ENCODE results near the gene UPK3BL2. TPM values are rescaled to one million over a fixed set of nuclear protein-coding genes. Genes with fewer than 3 reads are reported as not detected.
A peak's percentile ranks its signal among the peaks of the same experiment; 100 is the strongest.
"Not testable (repeated sequence)": the region's sequence is repeated elsewhere in the genome, so short reads cannot be mapped to it uniquely, and the experiment has no call there.

The UPK3BL2 gene
- total RNA-seq, 2 experiments from 2014 or later, result 44.9 to 52.4 TPM

GRCh38 chr7:102546353-102546752 lies 2.9 kb upstream of the UPK3BL2 start:
- H3K9me3 Mint-ChIP-seq; H3K4me3 Mint-ChIP-seq; H3K4me1 Mint-ChIP-seq; H3K36me3 Mint-ChIP-seq (ENCODE audit: low read depth); H3K27me3 Mint-ChIP-seq; DNase-seq; H3K27ac Mint-ChIP-seq; CTCF ChIA-PET; POLR2A ChIA-PET: not testable (repeated sequence)

DNA sequence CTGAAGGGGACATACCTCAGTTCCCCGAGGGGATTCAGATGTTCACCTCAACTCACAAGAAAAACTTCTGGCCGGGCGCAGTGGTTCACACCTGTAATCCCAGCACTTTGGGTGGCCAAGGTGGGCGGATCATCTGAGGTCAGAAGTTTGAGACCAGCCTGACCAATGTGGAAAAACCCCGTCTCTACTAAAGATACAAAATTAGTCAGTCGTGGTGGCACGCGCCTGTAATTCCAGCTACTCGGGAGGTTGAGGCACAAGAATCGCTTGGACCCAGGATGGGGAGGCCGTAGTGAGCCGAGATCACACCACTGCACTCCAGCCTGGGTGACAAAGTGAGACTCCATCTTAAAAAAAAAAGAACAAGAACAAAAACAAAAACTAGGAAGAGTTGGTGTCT lies 1.8 kb upstream of the UPK3BL2 start:
- POLR2A ChIA-PET; H3K4me1 Mint-ChIP-seq; H3K9me3 Mint-ChIP-seq; CTCF ChIA-PET; H3K36me3 Mint-ChIP-seq (ENCODE audit: low read depth); DNase-seq; H3K4me3 Mint-ChIP-seq; H3K27ac Mint-ChIP-seq; H3K27me3 Mint-ChIP-seq: not testable (repeated sequence)

DNA sequence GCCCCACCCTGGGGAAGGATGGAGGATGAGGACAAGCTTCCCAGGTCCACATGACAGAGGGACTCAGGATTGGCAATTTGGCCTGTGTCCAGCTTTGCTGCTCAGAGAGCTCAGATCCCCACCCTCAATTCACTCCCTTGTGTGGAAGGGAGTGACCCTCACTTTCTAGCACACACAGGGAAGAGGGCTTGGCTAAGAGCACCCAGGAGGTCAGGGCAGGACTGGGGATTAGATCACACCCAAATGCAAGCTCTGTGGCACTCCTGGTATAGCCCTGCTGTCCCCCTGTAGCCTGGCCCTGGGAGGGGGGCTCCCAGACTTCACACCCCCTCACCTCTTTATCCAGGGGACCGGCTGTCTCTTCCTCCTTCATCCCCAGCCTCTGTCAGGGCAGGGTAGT lies 876 bp upstream of the UPK3BL2 start:
- H3K36me3 Mint-ChIP-seq (ENCODE audit: low read depth); CTCF ChIA-PET; DNase-seq; H3K27me3 Mint-ChIP-seq; H3K27ac Mint-ChIP-seq; H3K4me3 Mint-ChIP-seq; POLR2A ChIA-PET; H3K4me1 Mint-ChIP-seq; H3K9me3 Mint-ChIP-seq: not testable (repeated sequence)

DNA sequence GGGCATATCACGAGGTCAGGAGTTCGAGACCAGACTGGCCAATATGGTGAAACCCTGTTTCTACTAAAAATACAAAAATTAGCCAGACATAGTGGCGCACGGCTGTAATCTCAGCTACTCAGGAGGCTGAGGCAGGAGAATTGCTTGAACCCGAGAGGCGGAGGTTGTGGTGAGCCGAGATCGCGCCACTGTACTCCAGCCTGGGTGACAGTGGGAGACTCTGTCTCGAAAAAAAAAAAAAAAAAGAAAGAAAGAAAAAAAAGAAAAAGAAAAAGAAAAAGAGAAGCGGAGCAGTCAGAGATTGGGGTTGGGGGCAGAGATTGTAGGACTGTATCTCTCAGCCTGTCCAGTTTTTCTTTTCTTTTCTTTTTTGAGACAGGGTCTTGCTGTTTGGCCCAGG lies 725 bp downstream of the UPK3BL2 start:
- DNase-seq; H3K27me3 Mint-ChIP-seq; H3K9me3 Mint-ChIP-seq; CTCF ChIA-PET; H3K4me3 Mint-ChIP-seq; H3K4me1 Mint-ChIP-seq; H3K27ac Mint-ChIP-seq; POLR2A ChIA-PET; H3K36me3 Mint-ChIP-seq (ENCODE audit: low read depth): not testable (repeated sequence)

DNA sequence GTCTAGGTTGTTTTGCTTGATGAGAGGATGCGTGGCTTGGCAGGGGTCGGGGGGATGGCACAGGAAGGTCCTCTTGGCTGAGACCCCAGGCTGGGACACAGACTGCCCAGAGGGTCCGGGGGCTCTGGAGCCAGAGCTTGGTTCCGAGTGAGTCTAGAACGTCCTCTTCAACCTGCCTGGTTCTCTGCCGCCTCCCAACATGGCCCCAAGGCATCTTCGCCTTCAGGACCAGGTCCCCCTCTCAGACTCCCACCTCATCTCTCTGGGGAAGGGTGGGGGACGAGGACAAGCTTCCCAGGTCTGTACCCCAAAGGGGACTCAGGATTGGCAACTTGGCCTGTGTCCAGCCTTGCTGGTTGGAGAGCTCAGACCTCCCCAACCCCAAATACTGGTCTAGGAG lies 1.4 kb downstream of the UPK3BL2 start:
- POLR2A ChIA-PET, result not testable (repeated sequence)

DNA sequence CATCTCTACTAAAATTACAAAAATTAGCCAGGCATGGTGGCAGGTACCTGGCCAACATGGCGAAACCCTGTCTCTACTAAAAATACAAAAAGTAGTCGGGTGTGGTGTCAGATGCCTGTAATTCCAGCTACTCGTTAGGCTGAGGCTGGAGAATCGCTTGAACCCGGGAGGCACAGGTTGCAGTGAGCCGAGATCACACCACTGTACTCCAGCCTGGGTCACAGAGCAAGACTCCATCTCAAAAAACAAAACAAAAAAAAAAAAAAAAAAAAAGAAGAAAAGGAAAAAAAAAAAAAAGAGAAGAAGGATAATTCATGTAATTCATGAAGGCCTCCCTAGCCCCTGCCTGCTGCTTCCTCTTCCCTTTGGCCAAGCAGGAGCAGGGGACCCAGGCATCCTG lies 2.9 kb downstream of the UPK3BL2 start:
- H3K36me3 Mint-ChIP-seq (ENCODE audit: low read depth); H3K27me3 Mint-ChIP-seq; CTCF ChIA-PET; POLR2A ChIA-PET; H3K4me1 Mint-ChIP-seq; H3K9me3 Mint-ChIP-seq; H3K27ac Mint-ChIP-seq; DNase-seq; H3K4me3 Mint-ChIP-seq: not testable (repeated sequence)

More for the DNA sequence above, 1.4 kb downstream of the UPK3BL2 start:
- DNase-seq; H3K9me3 Mint-ChIP-seq; CTCF ChIA-PET; H3K36me3 Mint-ChIP-seq (ENCODE audit: low read depth); H3K4me1 Mint-ChIP-seq; H3K27me3 Mint-ChIP-seq; H3K27ac Mint-ChIP-seq; H3K4me3 Mint-ChIP-seq: not testable (repeated sequence)

- H3K4me3 Mint-ChIP-seq; H3K36me3 Mint-ChIP-seq (ENCODE audit: low read depth); H3K9me3 Mint-ChIP-seq; H3K27ac Mint-ChIP-seq; CTCF ChIA-PET; POLR2A ChIA-PET; DNase-seq; H3K4me1 Mint-ChIP-seq; H3K27me3 Mint-ChIP-seq: not testable (repeated sequence)
Observed at GRCh38 chr7:102535062-102535615, 8.4 kb downstream of the UPK3BL2 start.

DNA sequence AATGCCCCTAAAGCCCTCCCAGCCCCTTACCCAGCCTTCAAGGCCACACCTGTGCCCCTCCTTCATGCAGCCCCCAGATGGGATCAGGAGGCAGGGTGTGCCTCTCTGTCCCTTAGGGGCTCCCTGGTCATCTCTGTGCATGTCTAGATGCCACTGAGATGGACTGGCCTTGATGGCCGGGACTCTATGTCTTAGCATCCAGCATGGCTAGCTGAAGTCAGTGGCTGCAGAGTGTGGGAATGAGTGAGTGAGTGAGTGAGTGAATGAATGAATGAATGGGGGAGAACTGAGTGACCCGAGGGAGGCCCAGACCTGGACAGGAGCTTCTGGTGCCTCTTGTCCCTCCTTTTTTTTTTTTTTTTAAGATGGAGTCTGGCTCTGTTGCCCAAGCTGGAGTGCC lies 11.4 kb downstream of the UPK3BL2 start:
- H3K9me3 Mint-ChIP-seq; POLR2A ChIA-PET; H3K27me3 Mint-ChIP-seq; H3K4me3 Mint-ChIP-seq; CTCF ChIA-PET; H3K4me1 Mint-ChIP-seq; H3K27ac Mint-ChIP-seq; DNase-seq; H3K36me3 Mint-ChIP-seq (ENCODE audit: low read depth): not testable (repeated sequence)

- H3K9me3 Mint-ChIP-seq; H3K4me3 Mint-ChIP-seq; H3K36me3 Mint-ChIP-seq (ENCODE audit: low read depth); DNase-seq; POLR2A ChIA-PET; H3K27me3 Mint-ChIP-seq; CTCF ChIA-PET; H3K27ac Mint-ChIP-seq; H3K4me1 Mint-ChIP-seq: not testable (repeated sequence)
Observed at GRCh38 chr7:102531583-102531982, 11.9 kb downstream of the UPK3BL2 start.

DNA sequence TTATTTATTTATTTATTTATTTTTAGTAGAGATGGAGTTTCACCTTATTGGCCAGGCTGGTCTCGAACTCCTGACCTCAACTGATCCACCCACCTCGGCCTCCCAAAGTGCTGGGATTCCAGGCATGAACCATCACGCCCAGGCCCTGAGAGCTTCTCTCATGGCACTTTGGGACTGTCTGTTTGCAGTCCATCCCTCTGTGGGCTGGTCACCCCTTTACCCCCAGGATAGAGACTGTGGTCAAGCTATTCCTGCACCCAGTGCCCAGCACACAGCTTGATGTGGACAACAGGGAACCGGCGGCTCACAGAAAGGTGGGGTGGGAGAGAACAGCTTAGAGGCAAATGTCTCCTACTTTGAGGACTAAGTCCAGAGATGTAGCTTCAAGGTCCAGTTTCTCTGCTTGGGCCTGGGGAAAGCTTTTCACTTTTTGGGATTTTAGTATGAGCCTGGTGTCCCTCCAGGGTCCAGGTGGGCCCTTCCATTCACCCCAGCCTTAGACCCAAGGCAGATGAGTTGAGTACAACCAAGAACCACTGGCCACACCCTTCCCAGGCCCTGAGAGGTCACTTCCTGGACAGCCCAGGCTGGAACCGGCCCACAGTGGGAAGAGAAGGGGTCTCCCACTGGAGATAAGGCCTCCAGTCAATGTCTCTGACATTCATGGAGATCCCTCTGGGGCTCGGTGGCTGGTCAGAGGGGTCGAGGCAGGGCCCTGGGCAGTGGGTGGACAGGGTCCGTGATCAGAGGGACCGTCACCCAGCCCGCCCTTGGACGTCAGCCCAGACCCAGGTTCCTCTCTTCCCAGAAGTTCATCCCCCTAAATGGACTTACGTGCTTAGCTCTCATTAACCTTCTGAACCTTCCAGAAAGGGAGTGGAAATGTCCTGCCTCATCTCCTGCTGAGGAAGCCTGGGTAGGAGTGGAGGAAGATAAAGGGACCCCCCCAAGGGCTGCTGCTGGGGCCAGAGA lies 15.4 kb downstream of the UPK3BL2 start:
- H3K4me3 Mint-ChIP-seq; CTCF ChIA-PET; POLR2A ChIA-PET; DNase-seq; H3K9me3 Mint-ChIP-seq; H3K4me1 Mint-ChIP-seq; H3K36me3 Mint-ChIP-seq (ENCODE audit: low read depth); H3K27ac Mint-ChIP-seq; H3K27me3 Mint-ChIP-seq: not testable (repeated sequence)

- H3K9me3 Mint-ChIP-seq; H3K4me1 Mint-ChIP-seq; H3K27me3 Mint-ChIP-seq; H3K36me3 Mint-ChIP-seq (ENCODE audit: low read depth); H3K27ac Mint-ChIP-seq; H3K4me3 Mint-ChIP-seq; CTCF ChIA-PET; POLR2A ChIA-PET; DNase-seq: not testable (repeated sequence)
Observed at GRCh38 chr7:102527182-102527581, 16.3 kb downstream of the UPK3BL2 start.

GRCh38 chr7:102524803-102525202 lies 18.7 kb downstream of the UPK3BL2 start:
- DNase-seq; H3K27ac Mint-ChIP-seq; CTCF ChIA-PET; POLR2A ChIA-PET; H3K36me3 Mint-ChIP-seq (ENCODE audit: low read depth); H3K27me3 Mint-ChIP-seq; H3K4me1 Mint-ChIP-seq; H3K4me3 Mint-ChIP-seq; H3K9me3 Mint-ChIP-seq: not testable (repeated sequence)

DNA sequence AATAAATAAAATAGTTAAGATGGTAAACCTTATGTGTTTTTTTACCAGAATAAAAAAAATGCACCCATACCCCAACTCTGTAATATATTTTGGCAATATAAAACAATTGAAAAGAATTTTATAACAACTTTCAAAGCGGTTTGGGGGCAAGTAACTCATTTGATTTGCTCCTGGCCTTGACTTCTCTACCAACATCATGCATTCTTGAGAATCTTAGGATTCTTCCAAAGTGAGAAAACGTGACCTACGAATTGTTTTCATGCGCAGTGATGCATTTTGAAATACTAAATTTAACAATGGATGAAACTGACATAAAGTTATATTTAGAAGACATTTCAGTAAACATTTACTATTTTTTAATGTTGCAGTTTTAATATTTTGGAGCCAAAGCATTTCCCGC lies 22.7 kb downstream of the UPK3BL2 start:
- CTCF ChIA-PET; H3K4me3 Mint-ChIP-seq; H3K36me3 Mint-ChIP-seq (ENCODE audit: low read depth); H3K27me3 Mint-ChIP-seq; POLR2A ChIA-PET; DNase-seq; H3K27ac Mint-ChIP-seq; H3K4me1 Mint-ChIP-seq; H3K9me3 Mint-ChIP-seq: not testable (repeated sequence)

DNA sequence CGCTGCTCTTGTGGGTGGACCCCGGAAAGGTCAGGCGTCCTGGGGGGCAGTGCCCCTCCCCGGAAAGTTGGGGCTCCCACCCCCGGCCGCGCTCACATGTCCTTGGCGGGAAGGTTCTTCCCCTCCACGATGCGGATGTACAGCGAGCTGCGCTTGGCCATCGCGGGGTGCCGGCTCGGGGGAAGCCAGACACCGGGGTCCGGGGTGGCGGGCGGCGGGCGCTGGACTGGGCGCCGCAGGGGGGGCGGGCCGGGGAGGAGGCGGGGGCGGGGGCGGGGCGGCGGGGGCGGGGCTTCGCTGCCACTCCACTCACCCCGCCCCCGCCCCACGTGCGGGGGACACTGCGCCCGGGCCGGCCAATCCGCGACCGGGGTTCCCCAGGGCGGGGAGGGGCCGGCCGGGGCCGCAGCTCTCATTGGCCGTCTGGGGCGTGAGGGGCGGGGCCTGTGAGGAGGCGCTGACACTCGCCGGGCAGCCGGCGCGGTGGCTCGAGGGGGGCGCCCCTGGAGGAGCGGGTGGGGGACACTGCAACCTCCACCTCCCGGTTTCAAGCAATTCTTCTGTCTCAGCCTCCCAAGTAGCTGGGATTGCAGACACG lies 25.8 kb downstream of the UPK3BL2 start, which contains the start of gene RASA4B:
TSS of gene RASA4B (minus strand) at position 228 of the 598 bp plus-strand sequence. CDS start at position 161, 67 bp downstream.
- peak; percentile 25 for DNase-seq
- POLR2A ChIA-PET; CTCF ChIA-PET; H3K27ac Mint-ChIP-seq; H3K4me1 Mint-ChIP-seq; H3K27me3 Mint-ChIP-seq; H3K36me3 Mint-ChIP-seq (ENCODE audit: low read depth); H3K9me3 Mint-ChIP-seq: not testable (repeated sequence)
- H3K4me3 Mint-ChIP-seq, result peak within 1 kb of the TSS; percentile 13
